WI38 (cell line): ENCODE measurements around the gene STXBP6.

Experiments
- H3K4me3 ChIP-seq: 2 replicates; pipeline ENCODE4 v1.5.1; 2011; ENCODE audit warnings: low read depth, mild to moderate bottlenecking, control low read depth, low read length
- TF ChIP-seq, protein P1 (sequence below): IDR thresholded peaks from 2 replicates; pipeline ENCODE4 v1.5.1; 2012; ENCODE audit warnings: low read depth, mild to moderate bottlenecking, control low read depth, low read length

Gene STXBP6

DNA sequence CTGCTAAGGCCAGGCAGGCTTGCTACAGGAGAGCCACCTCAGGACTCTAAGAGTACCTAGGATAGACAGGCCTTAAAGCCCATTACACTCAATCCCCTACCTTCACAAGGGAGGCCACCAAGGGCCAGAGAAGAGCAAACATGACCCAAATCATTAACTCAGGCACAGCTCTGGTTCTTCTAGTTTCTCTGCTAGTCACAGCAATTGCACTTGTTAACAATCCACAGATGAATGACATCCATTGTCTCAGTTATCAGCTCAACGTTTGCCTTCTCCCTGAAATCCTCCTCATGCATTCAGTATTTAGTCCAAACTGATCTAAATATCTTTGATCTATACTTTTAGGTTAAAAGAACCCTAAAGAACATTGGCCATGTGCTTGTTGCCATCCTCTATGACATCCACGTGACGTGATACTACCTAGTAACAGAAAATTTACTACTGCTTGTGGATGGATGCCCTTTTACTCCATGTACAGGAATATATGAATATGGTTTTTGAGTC is 164.5 kb downstream of the STXBP6 start:
- no peak overlapping the region for H3K4me3 ChIP-seq
- TF ChIP-seq, protein P1, sequence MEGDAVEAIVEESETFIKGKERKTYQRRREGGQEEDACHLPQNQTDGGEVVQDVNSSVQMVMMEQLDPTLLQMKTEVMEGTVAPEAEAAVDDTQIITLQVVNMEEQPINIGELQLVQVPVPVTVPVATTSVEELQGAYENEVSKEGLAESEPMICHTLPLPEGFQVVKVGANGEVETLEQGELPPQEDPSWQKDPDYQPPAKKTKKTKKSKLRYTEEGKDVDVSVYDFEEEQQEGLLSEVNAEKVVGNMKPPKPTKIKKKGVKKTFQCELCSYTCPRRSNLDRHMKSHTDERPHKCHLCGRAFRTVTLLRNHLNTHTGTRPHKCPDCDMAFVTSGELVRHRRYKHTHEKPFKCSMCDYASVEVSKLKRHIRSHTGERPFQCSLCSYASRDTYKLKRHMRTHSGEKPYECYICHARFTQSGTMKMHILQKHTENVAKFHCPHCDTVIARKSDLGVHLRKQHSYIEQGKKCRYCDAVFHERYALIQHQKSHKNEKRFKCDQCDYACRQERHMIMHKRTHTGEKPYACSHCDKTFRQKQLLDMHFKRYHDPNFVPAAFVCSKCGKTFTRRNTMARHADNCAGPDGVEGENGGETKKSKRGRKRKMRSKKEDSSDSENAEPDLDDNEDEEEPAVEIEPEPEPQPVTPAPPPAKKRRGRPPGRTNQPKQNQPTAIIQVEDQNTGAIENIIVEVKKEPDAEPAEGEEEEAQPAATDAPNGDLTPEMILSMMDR: no peak

DNA sequence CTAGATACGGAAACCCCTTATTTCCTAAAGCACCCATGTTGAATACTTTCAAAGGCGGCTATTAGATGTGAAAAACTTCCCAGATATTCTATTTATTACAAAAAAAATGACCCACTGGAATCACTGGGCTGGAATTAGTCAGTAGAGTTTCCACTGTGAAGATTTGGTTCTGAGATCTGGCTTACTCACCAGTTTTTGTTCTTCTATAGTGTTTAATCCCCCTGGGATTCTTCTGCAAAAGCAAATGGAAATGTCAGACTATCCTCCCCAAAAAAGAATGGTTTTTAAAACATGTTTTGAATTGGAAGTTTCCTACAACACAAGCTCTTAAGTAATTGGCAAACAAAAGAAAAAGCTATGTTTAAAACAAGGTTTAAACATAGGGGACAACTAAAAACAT is 166.4 kb downstream of the STXBP6 start:
- no peak overlapping the region for H3K4me3 ChIP-seq
- TF ChIP-seq, protein P1: no peak

DNA sequence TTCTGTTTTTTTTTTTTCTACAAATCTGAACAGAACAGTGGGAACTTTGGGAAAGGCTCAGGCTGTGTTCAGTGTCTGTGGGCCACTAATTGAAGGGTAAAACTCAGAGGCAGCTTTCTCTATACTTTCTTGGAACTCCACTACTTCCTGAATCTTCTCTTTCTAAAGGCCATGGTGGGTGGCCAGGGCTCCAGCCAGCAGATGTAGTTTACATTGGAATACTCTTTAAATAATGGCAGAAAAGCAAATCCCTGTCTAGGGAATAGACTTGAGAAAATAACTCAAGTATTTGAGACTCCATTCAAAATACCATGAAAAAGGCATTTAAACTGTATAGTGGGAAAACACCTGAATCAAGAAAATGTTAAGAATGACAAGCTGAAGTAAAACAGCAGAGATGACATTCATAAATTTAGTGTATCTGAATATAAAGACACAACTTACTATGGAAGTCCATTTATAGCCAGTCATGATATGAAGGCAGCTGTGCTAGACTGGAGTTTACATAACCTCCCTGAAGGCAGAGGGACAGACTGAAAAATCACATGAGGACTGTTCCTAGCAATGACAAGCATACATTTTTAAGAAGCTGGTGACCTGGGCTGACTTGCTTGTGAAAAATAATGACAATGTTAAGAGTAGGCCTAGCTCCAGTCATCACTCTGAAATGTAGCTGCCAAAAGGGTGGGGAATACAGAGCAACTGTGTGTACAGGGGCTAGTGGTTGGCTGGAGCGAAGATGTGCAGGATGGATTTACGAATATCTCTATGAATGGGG is 168.6 kb downstream of the STXBP6 start:
- TF ChIP-seq, protein P1: no peak
- no peak overlapping the region for H3K4me3 ChIP-seq

DNA sequence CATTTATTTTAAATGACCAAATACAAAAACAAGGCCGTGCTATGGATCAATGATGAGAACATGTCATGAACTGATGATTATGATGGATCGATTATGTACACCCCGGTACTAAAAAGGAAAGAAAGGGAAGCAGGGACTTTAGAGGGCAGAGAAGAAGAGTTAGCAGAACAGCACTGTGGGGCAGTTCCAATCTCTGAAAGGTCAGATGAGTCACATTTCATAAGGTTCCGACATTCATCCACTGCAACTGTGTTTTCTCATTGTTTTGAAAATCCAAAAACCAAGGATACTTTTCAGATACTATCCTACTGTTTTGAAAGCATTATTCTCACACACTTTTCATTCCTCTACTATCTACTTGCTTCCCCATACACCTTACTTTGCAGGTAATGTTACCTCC is 169.3 kb downstream of the STXBP6 start:
- TF ChIP-seq, protein P1: no peak
- H3K4me3 ChIP-seq: no peak overlapping the region

DNA sequence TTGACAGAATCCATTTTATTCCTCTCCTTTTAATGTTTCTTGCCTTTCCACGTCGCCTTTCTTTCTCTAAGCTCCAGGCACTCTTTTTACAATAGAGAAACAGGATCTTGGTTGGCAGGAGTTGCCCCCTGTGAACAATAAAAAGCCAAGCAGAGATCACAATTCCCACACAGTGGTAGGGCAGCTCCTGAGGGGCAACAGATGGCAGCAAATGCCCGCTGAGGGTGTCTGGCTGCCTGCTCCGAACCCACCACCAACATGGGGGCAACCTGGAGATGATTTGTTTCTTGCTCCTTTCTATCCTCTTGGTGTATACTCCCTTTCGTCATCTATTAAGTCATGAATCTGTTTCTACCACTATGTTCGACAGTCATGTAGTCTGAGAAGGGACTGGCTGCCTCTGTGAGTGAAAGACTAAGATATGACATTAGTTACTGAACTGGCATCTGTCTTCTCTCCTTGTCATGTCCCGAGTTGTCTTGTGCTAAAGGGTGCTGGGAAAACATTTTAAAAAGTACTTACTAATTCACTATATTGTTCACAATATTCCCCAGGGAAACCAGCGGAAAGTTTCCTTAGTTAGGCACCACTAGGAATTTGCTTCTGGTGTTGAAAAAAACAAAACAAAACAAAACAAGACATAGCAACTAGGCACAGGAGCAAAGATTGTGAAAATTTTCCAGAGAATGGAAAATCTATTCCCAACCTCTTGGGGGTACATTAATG is 170.1 kb downstream of the STXBP6 start:
- no peak overlapping the region for H3K4me3 ChIP-seq
- TF ChIP-seq, protein P1: no peak

DNA sequence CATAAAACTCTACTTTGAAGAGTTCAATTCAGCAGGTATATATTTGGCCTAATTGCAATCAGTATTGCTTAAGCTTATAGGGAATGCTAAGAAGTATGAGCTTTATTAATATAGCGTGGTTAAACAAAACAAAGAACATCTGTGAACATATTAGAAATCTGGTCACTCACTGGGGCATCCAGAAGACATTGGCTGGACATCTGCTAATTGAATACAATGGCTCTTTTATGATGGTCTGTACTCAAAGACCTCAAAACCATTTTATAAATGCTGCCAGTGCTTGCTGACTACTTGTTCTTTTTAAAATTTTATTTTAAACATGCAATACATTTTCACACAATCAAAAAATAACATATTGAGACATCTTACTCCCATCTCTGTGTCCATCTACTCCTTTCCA is 173.0 kb downstream of the STXBP6 start:
- H3K4me3 ChIP-seq: no peak overlapping the region
- TF ChIP-seq, protein P1: no peak
